HG03342 (cell line): ENCODE results near the gene PRLR.
A peak's percentile ranks its signal among the peaks of the same experiment; 100 is the strongest.
"Not testable (repeated sequence)": the region's sequence is repeated elsewhere in the genome, so short reads cannot be mapped to it uniquely, and the experiment has no call there.

Source experiments
- ATAC-seq: cut with Tn5 transposase; IDR thresholded peaks from one replicate; pipeline ENCODE4 v1.9.1; 2021; ENCODE audit warnings: mild to moderate bottlenecking, moderate library complexity; ENCODE audit not compliant: unreplicated experiment

Gene PRLR

DNA sequence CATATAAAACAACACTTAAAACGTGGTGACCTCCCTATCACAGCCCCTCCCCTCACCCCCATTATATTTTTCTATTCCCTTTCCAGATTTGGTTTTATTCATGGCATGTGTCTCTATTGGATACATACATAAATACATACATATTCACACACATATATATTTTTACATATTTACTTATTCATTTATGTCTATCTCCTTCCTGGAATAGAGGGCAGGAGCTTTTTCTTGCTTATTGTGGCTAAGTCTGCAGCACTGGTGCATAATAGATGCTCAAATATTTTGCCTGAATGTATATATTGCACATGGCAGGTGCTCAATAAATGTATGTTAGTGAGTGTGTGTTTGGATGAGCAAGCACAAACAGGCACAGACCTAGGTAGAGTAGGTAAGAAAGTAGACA, 185.0 kb downstream of the PRLR start:
- no peak for ATAC-seq

DNA sequence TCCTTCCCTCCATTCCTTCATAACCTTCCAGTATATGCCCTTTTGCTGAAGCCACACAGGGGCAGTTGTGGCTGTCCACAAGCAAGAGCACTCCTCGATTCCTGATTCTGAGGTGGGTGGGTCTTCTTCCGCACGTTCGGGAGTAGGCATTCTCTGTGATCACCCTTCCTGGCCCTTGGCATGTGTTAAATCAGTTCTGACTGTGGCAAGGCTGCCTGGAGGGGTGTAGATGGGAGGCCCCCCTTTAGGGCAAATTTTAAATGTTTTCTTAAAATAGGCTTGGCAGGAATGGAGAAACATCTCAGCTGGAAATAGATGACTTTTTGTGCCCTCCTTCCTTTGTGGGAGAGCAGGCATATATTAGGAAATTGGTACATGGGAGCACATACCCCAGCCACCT, 185.6 kb downstream of the PRLR start:
- no peak for ATAC-seq

DNA sequence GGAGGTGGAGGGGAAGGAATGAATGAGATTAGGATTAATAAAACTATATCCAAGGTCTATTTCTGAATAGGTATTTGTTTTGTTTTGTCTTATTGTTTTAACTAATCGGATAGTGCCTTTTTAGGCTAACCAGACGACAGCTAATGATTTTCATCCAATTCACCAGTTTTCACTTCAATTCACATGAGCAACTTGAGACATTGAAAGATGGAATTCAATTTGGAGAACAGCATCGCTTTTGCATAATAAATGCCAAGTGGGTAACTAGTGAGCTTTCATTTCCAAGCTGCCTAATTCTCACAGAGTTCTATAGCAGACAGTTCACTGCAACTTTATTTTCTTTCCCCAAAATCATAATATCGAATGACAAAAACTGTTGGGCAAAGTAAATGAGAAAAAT, 187.5 kb downstream of the PRLR start:
- no peak for ATAC-seq

DNA sequence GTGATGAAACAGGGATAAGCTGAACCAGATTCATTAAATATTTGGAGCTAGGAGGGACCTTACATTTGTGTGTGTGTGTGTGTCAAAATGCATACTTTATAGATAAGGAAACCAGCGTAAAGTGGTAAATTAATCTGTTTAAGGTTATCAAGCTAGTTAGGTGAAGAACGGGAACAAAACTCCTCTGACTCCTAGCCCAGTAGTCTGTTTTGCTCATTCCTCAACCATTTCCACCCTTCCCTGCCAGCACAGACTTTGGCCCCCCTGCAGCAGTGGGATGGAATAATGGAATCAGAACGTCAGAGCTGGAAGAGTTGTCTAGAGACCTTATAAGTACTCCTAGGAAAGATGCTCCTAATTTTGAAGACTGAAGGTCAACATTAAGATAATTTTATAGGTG, 189.0 kb downstream of the PRLR start:
- ATAC-seq: no peak

DNA sequence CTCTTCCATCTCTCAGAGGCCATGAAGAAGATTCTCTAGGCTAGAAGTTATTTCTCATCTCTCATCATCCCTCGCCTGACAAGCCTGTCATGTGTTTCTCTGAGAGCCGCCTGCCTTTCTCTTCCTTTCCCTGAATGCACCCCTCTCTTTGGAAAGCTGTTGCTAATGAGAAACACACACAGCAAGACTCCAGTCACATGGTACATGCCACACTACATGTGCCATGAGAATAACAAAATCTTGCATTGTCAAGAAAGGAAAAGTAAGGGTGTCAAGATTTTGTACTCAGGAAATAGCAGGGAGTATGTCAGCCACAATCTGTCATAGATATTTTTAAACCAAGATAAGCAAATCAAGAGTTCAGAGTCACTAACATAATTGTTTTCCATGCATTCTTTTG, 191.4 kb downstream of the PRLR start:
- no peak for ATAC-seq

DNA sequence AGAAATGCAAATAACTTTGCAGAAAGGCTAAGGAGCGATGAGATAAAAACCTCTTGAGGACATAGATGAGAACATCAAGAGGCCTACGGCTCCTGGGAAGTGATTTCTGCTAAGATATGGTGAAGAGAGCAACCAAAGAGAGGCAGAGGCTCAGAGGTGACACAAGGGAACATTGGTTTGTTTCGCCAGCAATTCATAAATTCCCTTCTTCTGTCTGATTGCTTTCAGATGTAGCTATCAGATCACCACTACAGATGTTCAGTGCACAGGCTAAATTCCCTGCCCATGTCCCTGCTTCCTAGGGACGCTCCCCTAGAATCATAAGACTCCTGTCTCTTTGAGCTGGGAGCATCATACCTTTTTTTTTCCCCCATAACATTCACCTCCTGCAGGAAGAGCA, 193.8 kb downstream of the PRLR start:
- no peak for ATAC-seq

DNA sequence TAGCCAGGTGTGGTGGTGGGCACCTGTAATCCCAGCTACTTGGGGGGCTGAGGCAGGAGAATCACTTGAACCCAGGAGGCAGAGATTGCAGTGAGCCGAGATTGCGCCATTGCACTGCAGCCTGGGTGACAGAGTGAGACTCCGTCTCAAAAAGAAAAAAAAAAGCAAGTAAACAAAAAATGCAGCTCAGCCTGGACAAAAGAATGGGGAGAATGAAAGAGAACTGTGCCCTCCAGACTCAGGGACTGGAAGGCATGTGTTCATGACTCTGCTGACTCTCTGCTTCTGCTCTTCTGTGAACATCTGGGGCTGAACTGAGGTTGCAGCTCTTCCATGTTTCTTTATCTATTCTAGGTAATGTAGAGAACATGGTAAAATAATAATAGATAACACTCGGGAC, 194.4 kb downstream of the PRLR start:
- not testable (repeated sequence) for ATAC-seq

DNA sequence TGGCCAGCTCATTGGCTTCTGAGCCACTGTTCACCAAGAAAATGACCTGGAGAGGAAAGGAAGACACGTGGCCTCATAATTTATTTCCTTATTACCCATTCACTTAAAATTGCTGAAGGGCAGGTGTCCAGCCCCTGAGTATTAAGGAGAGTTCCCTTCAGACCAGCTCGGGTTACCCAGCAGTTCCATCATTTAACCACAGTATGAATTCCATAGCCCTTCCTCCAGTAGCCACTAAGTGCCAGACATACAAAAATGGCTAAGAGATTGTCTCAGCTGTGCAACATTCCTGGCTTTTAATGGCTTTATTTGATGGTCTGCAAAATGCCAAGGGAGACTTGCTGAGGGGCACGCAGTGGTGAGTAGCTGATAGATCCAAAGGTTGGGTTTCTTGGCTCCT, 195.0 kb downstream of the PRLR start:
- no peak for ATAC-seq

DNA sequence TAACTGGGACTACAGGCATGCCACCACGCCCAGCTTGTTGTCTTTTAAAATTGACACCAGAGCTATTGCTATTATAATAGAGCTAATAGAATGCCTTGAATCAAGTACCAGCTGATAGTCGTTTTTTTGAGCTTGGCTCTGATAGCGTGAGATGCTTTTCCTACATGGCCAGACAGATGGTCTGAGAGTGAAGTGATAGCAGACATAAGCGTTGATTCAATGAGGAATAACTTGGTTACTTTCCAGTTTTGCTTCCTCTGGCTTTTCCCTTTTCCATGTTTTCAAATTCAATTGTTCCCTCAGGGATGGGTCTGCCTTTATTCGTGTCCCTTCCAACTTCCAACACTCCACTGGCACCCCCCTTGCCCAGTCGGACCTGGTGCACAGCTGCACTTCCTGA, 197.9 kb downstream of the PRLR start:
- no peak for ATAC-seq

DNA sequence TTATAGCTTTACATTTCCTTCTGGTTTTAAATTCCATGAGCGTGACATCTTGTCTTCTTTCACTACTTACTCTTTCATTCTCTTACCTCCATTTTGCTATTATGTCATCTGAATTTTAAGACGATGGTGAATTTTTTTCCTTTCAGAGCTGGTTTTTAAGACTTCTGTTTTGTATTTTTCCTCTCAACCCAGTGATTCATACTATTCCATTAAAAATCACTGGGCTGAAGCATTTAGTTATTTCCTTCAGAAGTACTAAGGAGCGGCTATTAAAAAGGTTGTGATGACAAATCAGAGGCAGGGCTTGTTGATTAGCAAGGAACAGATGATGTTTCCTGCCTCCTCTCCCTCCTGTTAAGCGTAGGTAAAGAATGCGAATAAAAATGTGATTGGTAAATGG, 199.0 kb downstream of the PRLR start:
- no peak for ATAC-seq

DNA sequence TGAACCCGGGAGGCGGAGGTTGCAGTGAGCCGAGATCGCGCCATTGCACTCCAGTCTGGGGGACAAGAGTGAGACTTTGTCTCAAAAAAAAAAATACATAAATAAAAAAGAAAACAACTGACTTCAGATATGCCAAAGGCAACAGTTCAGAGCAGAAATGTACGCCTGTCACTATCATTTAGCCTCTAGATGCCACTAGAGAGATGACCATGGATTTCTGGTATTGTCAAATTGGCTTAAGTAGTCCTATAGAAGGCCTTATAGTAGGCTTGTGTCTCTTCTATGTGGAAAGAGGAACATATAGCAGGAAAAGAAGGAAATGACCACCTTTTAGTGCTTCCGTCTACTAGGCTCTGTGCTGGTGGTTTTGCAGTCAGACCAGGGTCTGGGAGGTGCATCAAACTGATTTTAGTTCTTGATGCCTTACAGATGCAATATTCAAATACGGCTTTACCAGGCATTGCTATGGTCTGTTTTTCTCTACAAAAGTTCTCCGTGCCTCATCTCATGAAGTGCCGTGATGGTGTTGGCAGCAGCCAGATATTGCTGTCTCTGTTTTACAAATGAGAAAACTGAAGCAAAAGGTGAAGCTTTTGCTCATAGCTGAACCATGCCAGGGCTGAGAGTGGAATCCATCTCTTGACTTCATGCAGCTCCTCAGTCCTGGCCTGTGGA, 199.7 kb downstream of the PRLR start:
- ATAC-seq: no peak

DNA sequence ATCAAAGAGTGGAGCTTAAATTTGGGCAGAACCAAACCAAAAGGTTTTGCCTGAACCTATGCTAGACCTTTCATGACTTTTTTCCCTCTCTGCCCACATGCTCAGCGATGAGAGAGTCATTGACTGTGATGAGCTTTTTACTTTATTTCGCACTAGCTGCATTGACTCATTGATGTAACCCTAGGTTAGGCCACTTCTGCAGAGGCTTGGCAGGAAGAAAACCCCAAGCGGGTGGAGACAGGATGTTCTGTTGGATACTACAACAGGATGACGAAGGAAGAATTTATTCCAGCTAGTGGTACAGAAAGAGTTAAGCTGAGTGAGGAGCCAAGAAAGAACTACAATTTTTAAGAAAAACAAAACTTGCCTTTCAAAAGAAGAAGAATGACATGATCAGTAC, 201.0 kb downstream of the PRLR start:
- ATAC-seq: no peak

DNA sequence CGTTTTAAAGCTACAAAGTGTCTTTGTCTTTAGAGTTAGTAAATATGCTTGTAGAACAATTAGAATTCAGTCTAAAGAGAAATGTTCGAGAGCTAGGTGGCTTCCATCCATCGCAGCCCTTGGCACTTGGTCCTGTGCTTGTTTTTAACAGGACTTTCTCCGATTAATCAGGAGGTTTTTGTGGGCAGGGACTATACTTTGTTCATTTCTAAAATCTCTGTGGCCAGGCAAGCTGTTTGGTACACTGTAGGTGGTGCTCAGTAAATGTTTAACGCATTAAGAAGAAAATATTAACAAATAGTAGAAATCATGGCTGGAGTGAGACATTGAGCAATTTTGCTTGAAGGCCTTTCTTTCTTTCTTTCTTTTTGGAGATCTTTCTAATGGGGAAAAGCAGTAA, 203.3 kb downstream of the PRLR start:
- no peak for ATAC-seq

DNA sequence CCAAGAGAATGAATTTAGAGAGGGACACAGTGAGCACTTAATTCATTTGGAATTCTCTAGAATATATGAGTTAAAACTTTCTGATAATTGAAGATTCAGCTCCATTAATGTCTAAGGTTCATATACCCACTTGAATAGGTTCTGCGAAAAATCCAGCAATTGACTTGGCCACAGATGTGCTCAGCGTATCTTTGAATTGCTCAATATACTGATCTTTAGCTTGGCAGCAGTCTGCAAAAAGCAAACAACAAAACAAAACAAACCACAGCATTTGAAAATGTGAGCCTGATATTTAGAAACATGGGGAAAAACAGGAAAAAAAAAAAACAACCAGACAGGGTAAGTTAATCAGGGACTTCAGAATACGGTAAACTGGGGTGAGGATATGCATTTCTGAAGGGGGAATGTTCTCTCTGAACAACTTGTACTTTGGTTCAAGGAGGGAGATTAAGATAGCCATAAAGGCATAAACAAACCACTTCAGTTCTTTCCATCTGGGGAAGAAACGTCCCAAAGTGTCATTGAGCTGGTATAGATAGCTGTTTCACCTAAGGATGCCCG, 203.9 kb downstream of the PRLR start:
- ATAC-seq: no peak

DNA sequence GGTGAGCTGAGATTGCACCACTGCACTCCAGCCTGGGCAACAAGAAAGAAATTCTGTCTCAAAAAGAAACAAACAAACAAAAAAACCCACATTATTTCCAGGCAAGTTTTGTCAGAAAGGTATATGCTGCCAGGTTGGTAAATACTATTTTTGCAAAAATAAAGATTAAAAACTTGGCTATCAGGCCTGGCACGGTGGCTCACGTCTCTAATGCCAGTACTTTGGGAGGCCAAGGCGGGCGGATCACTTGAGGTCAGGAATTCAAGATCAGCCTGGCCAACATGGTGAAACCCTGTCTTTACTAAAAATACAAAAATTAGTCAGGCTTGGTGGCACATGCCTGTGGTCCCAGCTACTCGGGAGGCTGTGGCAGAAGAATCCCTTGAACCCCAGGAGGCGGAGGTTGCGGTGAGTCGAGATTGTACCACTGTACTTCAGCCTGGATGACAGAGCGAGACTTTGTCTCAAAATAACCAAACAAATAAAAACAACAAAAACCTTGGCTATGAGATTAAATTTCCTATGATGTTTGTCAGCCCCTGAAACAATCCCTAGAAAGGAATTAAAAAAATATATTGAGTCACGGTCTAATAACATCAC, 205.3 kb downstream of the PRLR start:
- ATAC-seq: no peak

DNA sequence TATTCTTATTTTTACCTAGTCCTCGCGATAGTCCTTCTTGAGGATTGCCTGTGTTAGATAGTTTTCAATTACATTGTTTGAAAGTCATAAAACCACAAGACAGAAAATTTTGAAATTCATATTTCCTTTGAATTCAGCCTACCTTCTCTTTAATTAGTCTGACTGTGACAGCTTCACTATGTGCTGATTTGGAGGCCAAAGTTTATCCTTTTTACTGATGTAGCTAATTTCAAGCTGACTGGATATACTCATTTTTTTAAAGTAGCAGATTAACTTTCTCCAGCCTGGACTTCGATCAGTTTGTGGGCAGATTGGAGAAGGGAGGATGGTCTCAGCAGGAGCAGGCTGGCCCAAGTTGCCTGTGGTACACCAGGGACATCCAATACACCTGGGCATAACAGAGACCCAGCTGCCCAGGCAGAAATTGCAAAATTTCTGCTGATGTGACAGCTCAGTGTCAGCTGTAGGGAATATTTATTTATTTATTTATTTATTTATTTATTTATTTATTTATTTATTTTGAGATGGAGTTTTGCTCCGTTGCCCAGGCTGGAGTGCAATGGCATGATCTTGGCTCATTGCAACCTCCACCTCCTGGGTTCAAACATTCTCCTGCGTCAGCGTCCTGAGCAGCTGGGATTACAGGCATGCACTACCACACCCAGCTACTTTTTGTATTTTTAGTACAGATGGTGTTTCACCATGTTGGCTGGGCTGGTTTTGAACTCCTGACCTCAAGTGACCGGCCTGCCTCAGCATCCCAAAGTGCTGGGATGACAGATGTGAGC, 206.7 kb downstream of the PRLR start:
- no peak for ATAC-seq

DNA sequence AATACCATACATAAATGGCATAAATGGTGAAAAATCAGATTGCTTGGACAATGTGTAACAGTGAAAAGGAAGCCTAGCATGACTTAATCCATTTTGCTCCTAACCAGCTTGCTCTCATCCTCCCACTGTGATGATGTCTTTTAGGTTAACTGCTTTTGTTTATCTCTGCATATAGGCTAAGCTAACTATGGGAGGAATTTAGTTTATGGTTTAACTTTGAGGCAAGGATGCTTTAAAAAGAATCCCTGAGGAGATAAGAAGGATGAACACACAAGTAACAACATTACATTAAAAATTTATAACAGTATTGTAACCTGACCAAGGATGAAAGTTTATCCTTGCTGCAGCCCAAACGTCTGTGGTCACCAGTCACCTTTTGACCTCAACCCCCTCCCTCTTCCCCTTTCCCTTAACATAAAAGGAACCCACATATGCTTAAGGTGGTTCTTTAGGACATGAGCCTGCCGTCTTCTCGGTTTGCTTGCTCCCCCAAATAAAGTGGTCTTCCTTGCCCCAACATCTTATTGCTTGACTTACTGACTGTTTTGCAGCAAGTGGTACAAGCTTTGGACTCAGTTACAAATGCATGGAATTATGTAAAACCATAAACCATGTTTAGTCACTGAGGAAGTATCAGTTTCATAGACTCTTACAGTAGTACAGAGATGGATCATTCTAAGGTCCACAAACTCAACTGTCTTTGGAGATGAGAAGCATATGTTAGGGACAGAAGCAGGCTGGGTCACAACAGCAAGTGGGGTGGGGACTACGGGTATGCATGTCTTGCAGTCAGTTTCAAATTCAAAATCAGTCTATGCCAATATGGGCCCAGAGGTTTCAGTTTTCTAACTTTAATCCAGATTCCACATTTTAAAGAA, 213.9 kb downstream of the PRLR start:
- peak; percentile 94 for ATAC-seq

DNA sequence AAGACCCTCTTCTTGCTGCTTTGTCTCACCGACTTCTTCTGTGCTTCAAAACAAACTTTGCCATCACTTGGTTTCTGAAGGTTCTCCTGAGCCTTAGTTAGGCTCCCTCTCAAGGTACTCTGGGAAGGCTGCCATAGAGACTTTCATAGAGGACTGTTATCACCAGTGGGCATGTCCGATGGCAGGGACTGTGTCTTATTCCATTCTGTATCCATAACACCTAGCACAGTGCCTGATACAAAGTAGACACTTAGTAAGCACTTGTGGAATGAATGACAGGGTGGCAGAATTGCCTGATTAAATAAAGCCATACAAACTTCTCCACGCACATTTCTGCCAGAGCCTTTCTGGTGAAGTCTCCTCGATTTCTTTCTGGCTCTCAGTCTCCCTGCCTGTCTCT, 215.2 kb downstream of the PRLR start:
- no peak for ATAC-seq

DNA sequence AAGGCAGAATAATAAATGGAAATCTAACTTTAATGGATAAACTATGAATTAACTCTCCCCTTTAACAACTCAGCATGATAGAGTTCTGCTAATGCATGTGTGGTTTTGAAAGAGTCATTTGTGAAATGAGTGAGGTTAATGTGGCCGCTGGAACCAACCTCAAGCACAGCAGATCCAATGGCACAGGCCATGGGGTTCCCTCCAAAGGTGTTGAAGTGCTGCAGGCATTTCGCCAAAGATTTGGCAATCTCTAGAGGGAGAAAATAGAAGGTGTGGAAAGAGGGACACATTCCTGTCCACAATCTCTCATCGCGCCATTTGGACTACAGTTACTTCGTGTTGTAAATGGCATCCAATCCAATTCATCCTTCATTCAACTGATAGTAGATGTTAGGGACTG, 217.5 kb downstream of the PRLR start:
- no peak for ATAC-seq

DNA sequence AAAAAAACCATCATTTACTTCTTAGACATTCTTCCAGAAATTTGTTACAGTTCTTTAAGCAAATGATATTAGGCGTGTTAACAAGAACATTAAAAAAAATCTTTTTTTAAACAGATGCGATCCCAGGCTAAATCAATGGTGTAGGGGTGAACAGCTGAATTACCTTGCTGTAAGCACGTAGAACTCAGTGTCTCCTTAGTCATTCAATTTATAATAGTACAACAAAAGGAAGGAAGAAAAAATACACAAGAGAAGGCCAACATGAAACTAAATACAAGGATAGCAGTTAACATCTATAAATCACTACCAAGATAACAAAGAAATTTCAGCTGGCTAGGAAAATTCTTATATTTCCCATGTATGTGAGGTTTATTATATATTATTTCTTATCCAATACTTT, 217.9 kb downstream of the PRLR start:
- no peak for ATAC-seq

DNA sequence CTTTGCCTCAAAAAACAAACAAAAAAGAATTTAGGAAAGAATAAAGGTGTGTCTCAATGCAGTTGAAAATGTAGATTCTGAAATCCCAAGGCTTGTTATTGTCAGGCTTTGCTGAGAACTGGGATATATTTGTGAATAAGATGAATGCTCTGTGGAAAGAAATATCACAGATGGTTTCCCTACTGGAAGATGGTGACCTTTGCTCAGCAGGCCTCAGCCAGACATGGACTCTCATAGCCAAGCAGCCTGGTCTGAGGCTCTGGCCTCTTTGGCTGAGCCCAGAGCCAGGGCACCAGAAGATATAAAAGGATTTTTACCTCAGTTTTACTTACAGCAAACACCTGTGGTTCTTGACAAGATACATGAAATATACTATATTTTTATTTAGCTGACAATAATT, 219.6 kb downstream of the PRLR start:
- ATAC-seq: no peak
